ENCODE results near the gene DAPK3.

Gene DAPK3

DNA sequence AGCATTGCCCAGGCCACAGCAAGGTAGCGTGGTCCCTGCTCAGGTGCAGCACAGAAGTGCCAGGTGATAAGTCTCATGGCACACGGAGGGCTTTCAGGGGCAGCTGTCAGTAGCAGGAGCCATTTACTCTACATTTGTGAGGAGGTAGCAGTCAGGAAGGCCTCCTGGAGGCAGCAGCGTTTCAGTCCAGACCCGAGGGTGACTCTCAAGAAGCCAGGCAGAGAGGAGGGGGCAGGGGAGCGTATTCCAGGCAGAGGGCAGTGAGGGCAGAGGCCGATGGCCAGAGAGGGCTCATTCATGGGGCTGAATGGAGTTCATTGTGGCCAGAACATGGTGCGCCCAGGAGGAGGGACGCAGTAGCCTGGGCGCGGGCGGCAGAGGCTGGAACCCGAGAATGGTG is 45.6 kb upstream of the DAPK3 start:
- DNase-seq: no peak
- Histone ChIP-seq H3K27ac (no peak overlapping the region), H3K27me3 (ENCODE audit: insufficient read depth, low read depth, severe bottlenecking) (no peaks in the 10 kb centered on the region), H3K36me3 (peaks cover 68% of the 10 kb centered on the region), H3K4me3 (ENCODE audit: low read depth, low read length) (no peak overlapping the region), H3K9me3 (ENCODE audit: severe bottlenecking) (no peaks in the 10 kb centered on the region)
- TF ChIP-seq, protein P1, sequence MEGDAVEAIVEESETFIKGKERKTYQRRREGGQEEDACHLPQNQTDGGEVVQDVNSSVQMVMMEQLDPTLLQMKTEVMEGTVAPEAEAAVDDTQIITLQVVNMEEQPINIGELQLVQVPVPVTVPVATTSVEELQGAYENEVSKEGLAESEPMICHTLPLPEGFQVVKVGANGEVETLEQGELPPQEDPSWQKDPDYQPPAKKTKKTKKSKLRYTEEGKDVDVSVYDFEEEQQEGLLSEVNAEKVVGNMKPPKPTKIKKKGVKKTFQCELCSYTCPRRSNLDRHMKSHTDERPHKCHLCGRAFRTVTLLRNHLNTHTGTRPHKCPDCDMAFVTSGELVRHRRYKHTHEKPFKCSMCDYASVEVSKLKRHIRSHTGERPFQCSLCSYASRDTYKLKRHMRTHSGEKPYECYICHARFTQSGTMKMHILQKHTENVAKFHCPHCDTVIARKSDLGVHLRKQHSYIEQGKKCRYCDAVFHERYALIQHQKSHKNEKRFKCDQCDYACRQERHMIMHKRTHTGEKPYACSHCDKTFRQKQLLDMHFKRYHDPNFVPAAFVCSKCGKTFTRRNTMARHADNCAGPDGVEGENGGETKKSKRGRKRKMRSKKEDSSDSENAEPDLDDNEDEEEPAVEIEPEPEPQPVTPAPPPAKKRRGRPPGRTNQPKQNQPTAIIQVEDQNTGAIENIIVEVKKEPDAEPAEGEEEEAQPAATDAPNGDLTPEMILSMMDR (IDR thresholded peaks at IDR 0.05; ENCODE audit: low read depth, low read length): no peak

- H3K4me3 ChIP-seq (ENCODE audit: low read depth, low read length): no peak overlapping the region
- H3K9me3 ChIP-seq (ENCODE audit: severe bottlenecking): no peaks in the 10 kb centered on the region
- TF ChIP-seq, protein P1 (IDR thresholded peaks at IDR 0.05; ENCODE audit: low read depth, low read length): no peak
- no peak for DNase-seq
- H3K27ac ChIP-seq: no peak overlapping the region
- H3K27me3 ChIP-seq (ENCODE audit: insufficient read depth, low read depth, severe bottlenecking): no peaks in the 10 kb centered on the region
- H3K36me3 ChIP-seq: peaks cover 69% of the 10 kb centered on the region
These were observed 45.0 kb upstream of the DAPK3 start for GRCh38 chr19:4015705-4016402.

GRCh38 chr19:4014541-4015491 is 43.9 kb upstream of the DAPK3 start:
- DNase-seq: no peak
- Histone ChIP-seq H3K27me3 (ENCODE audit: insufficient read depth, low read depth, severe bottlenecking) (no peaks in the 10 kb centered on the region), H3K4me3 (ENCODE audit: low read depth, low read length) (no peak overlapping the region), H3K27ac (no peak overlapping the region), H3K36me3 (peaks cover 71% of the 10 kb centered on the region), H3K9me3 (ENCODE audit: severe bottlenecking) (no peaks in the 10 kb centered on the region)
- TF ChIP-seq, protein P1 (IDR thresholded peaks at IDR 0.05; ENCODE audit: low read depth, low read length): no peak

GRCh38 chr19:4013886-4014540 is 43.1 kb upstream of the DAPK3 start:
- H3K4me3 ChIP-seq (ENCODE audit: low read depth, low read length): no peak overlapping the region
- H3K9me3 ChIP-seq (ENCODE audit: severe bottlenecking): no peaks in the 10 kb centered on the region
- no peaks in the 10 kb centered on the region for H3K27me3 ChIP-seq (ENCODE audit: insufficient read depth, low read depth, severe bottlenecking)
- DNase-seq: no peak
- TF ChIP-seq, protein P1 (IDR thresholded peaks at IDR 0.05; ENCODE audit: low read depth, low read length): no peak
- H3K36me3 ChIP-seq: peaks cover 70% of the 10 kb centered on the region
- H3K27ac ChIP-seq: no peak overlapping the region

DNA sequence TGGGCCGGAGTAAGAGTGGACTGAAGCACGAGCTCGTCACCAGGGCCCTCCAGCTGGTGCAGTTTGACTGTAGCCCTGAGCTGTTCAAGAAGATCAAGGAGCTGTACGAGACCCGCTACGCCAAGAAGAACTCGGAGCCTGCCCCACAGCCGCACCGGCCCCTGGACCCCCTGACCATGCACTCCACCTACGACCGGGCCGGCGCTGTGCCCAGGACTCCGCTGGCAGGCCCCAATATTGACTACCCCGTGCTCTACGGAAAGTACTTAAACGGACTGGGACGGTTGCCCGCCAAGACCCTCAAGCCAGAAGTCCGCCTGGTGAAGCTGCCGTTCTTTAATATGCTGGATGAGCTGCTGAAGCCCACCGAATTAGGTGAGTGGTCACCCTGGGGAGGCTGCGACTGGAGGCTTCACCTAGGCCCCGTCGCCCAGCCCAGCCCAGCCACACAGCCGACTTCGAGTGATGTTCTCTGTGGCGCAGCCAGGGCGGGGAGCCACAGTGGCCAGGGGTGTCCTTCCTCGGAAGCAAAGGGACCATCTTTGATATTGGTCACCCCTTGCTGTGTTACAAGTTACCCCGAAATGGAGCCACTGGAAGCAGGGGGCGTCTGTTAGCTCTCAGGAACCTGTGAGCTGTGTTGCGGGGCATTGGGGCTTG is 42.2 kb upstream of the DAPK3 start:
- TF ChIP-seq, protein P1 (IDR thresholded peaks at IDR 0.05; ENCODE audit: low read depth, low read length): no peak
- H3K4me3 ChIP-seq (ENCODE audit: low read depth, low read length): no peak overlapping the region
- no peaks in the 10 kb centered on the region for H3K9me3 ChIP-seq (ENCODE audit: severe bottlenecking)
- peak overlapping the region; percentile 53 for H3K27ac ChIP-seq
- peaks cover 66% of the 10 kb centered on the region for H3K36me3 ChIP-seq
- no peaks in the 10 kb centered on the region for H3K27me3 ChIP-seq (ENCODE audit: insufficient read depth, low read depth, severe bottlenecking)
- no peak for DNase-seq

Data from WERI-Rb-1 (cell line).